Brain microvascular endothelial cell (primary cell): ENCODE data around the gene PPARA.

ENCODE experiments used
- DNase-seq: peaks from one replicate; pipeline ENCODE4 v3.0.0-alpha.2; 2020
- H3K27ac ChIP-seq: fragments of 250-450 bp; sonication (Bioruptor Pico); 2 replicates; pipeline ENCODE4 v1.5.1; 2020; ENCODE audit warnings: mild to moderate bottlenecking, moderate library complexity
- H3K27me3 ChIP-seq: fragments of 250-450 bp; sonication (Bioruptor Pico); replicated peaks from 2 replicates; pipeline ENCODE4 v1.5.1; 2020; ENCODE audit warnings: mild to moderate bottlenecking
- H3K36me3 ChIP-seq: fragments of 250-450 bp; sonication (Bioruptor Pico); replicated peaks from 2 replicates; pipeline ENCODE4 v1.5.1; 2020; ENCODE audit warnings: mild to moderate bottlenecking
- H3K4me3 ChIP-seq: 2 replicates; pipeline ENCODE4 v1.5.1; 2011; ENCODE audit warnings: low read depth, mild to moderate bottlenecking, control low read depth, low read length, moderate library complexity
- in situ Hi-C: cut with HindIII; loops from 2 replicates; pipeline ENCODE4 v1.10.0; 2017; ENCODE audit warnings: low sequenced_read_pairs, low pct_ligation_motif_present
- TF ChIP-seq, protein P1 (sequence below): IDR thresholded peaks from 2 replicates; pipeline ENCODE4 v1.5.1; 2011; ENCODE audit warnings: low read depth, mild to moderate bottlenecking, moderate library complexity, low read length, control low read depth, inconsistent platforms; ENCODE audit errors: missing control alignments

The PPARA gene

DNA sequence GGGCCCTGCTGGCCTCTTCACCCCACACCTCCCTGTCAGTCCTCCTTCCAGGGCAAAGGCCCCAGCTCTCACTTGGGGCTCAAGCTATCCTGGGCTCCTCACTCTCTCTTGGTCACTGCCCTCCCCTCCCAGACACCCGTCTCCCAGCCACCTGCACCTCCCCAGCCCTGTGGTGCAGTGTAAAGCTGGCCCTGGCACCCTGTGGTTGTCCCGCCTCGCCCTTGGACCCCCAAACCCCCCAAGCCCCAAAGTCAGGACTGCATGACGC is 16.8 kb upstream of the PPARA start:
- Histone ChIP-seq H3K27ac (no peak overlapping the region), H3K4me3 (no peak overlapping the region), H3K27me3 (no peaks in the 10 kb centered on the region), H3K36me3 (no peaks in the 10 kb centered on the region)
- in situ Hi-C loops: loop anchor here (25.0 kb wide), 1 partner anchor 179 kb away; no protein-coding TSS in a partner anchor
- TF ChIP-seq, protein P1, sequence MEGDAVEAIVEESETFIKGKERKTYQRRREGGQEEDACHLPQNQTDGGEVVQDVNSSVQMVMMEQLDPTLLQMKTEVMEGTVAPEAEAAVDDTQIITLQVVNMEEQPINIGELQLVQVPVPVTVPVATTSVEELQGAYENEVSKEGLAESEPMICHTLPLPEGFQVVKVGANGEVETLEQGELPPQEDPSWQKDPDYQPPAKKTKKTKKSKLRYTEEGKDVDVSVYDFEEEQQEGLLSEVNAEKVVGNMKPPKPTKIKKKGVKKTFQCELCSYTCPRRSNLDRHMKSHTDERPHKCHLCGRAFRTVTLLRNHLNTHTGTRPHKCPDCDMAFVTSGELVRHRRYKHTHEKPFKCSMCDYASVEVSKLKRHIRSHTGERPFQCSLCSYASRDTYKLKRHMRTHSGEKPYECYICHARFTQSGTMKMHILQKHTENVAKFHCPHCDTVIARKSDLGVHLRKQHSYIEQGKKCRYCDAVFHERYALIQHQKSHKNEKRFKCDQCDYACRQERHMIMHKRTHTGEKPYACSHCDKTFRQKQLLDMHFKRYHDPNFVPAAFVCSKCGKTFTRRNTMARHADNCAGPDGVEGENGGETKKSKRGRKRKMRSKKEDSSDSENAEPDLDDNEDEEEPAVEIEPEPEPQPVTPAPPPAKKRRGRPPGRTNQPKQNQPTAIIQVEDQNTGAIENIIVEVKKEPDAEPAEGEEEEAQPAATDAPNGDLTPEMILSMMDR: no peak
- no peak for DNase-seq

DNA sequence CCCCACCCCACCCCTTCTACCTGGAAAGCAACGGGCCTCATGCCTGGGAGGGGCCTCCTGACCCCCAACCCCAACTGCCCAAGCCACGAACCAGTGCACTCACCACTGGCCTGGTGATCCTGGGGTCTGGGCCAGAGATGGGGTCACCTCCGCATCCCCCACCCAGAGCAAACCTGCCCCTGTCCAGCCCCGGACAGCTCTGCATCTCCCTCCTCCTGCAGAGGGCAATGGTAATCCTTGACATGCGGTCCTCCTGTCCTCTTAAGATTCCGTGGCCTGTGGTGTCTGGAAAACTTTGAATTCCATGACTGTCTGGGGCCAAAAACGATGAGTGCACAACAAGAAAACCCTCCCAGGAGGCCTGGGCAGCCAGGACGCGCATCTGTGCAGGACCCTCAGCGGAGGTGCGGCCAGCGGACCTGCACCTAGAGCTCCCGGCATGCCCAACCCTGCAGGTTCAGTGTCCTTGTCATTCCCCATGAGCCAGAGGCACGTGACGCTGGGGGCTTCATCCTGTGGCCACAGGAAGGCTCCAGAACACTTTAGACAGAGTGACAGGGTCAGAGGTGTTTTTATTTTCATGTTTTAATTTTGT is 16.1 kb upstream of the PPARA start:
- DNase-seq: no peak
- in situ Hi-C loops: loop anchor here (25.0 kb wide), 1 partner anchor 178 kb away; no protein-coding TSS in a partner anchor
- no peaks in the 10 kb centered on the region for H3K36me3 ChIP-seq
- H3K4me3 ChIP-seq: no peak overlapping the region
- TF ChIP-seq, protein P1: no peak
- H3K27me3 ChIP-seq: no peaks in the 10 kb centered on the region
- no peak overlapping the region for H3K27ac ChIP-seq

DNA sequence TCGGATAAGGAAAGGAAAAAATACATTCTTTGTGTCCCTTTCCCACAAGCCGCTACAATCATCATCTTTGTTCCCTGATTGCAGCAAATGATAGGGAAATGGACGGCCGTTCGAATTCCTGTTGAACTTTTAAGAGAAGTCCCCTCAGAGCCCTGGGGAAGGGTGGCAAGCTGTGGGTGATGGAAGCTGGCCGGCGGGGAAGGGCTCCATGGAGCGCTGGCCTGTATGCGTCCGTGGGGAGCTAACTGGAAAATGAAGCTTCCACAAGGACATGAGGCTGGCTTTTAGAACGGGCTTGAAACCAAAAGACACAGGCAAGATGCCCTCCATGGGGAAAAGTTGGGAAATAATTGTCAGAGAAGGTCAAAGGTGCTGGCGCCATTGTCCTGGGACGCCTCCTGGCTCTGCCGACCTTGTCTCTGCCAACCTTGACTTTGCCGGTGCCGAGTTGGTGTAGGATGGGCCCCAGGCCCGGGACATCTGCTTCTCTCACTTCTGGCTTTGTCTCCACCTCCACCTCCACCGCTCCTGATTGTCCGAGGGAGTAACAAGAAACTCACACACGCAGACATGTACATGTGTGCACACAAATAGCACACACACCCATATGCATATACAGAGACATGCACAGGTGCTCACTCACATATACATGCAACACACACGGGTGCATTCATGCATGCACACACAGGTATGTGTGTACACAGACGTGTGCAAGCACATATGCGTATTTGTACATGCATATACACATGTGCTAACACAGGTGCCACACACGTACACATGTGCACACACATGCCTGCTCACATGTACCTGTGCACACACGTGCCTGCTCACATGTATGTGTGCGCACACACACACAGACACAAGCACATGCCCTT is 14.5 kb upstream of the PPARA start:
- TF ChIP-seq, protein P1: no peak
- in situ Hi-C loops: loop anchor here (25.0 kb wide), 1 partner anchor 176 kb away; no protein-coding TSS in a partner anchor
- Histone ChIP-seq H3K36me3 (no peaks in the 10 kb centered on the region), H3K27me3 (no peaks in the 10 kb centered on the region), H3K4me3 (no peak overlapping the region), H3K27ac (no peak overlapping the region)
- DNase-seq: no peak

DNA sequence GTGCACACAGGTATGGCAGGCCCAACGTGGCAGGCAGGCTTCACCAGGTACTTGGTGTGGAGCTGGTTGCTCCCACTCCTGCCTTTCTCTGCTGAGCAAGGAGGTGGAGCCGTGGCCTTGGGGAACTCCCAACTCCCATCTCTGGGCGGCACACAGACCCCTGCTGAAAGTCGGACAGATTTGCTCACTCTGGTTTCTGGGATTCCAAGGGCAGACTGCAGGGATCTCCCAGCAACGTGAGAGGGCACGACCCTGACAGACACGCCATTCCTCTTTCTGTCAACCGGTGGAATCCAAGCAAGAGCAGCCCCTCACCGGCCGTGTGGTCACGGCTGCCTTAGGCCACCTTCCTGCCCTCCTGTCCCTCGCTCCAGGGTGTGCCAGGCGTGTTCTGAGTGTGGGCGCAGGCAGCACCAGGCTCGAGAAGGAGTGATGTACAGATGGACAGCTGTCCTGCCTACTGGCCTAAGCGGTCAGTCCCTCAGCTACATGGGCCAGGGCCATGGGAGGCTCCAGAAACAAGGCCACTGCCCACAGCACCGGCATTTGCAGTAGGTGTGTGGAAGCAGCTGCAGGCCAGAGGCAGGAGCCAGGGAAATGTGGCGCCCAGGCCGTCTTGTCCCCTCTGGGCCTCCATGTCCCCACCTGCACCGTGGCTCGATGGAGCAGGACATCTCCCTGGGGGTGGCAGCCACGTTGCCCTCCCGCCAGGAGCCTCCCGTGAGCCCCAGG is 13.7 kb upstream of the PPARA start:
- in situ Hi-C loops: loop anchor here (25.0 kb wide), 1 partner anchor 176 kb away; no protein-coding TSS in a partner anchor
- no peaks in the 10 kb centered on the region for H3K27me3 ChIP-seq
- DNase-seq: no peak
- H3K36me3 ChIP-seq: no peaks in the 10 kb centered on the region
- H3K4me3 ChIP-seq: no peak overlapping the region
- H3K27ac ChIP-seq: no peak overlapping the region
- TF ChIP-seq, protein P1: no peak

DNA sequence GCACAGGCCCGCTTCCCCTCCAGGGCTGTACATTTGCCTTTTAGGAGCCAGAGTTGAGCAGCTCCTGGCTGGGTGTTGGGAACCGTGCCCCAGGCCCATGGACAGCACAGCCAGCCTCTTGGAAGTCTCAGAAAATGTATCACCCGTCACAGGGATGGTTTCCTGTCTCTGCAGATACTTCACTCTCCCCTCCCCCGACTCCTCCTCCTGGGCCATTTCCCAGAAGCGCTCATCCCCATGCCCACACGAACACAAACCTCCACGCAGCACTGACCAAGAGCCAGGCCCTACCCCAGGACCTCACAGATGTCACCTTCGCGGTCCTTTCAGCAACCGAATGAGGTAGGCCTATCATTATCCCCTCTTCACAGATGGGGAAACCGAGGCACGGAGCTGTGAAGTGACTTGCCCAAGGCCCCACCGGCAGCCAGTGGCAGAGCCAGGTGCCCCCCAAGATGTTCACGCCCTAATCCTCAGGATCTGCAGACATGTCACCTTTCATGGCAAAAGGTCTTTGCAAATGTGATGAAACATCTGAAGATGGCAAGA is 13.0 kb upstream of the PPARA start:
- TF ChIP-seq, protein P1: no peak
- no peaks in the 10 kb centered on the region for H3K27me3 ChIP-seq
- no peak overlapping the region for H3K4me3 ChIP-seq
- no peak for DNase-seq
- in situ Hi-C loops: loop anchor here (25.0 kb wide), 1 partner anchor 175 kb away; no protein-coding TSS in a partner anchor
- H3K27ac ChIP-seq: no peak overlapping the region
- no peaks in the 10 kb centered on the region for H3K36me3 ChIP-seq
